ENCODE results near the gene GARIN5A. TPM values are rescaled to one million over a fixed set of nuclear protein-coding genes. Genes with fewer than 3 reads are reported as not detected.

GARIN5A gene
- total and polyA plus RNA-seq, 11 donors: 0.51 to 6.4 (median 1.6) TPM

GRCh38 chr19:50494186-50495019, 17.8 kb upstream of the GARIN5A start:
- TF ChIP-seq CTCF (IDR thresholded peaks at IDR 0.05) (no peak), POLR2A (IDR thresholded peaks at IDR 0.05) (no peak)
- no peak overlapping the region for H3K4me3 ChIP-seq
- intact Hi-C loops (cut with DNase I): no loop called here
- peak in 3 of 5 donors; percentile 29 to 48 (median 41) for DNase-seq
- peaks cover 0 to 18% (median 0%) of the 10 kb centered on the region in 12 donors for H3K4me1 ChIP-seq
- WGBS, 4 donors: 40 to 50% (median 46%) methylated on average over 7 of the region's 7 CpGs
- ATAC-seq: peak in 1 of 4 donors; percentile 3
- no peaks in the 10 kb centered on the region for H3K36me3 ChIP-seq
- H3K9me3 ChIP-seq: no peaks in the 10 kb centered on the region
- H3K27ac ChIP-seq: no peak overlapping the region
- H3K27me3 ChIP-seq: no peaks in the 10 kb centered on the region

GRCh38 chr19:50493171-50493570, 16.5 kb upstream of the GARIN5A start:
- Histone ChIP-seq H3K27ac (no peak overlapping the region), H3K36me3 (no peaks in the 10 kb centered on the region), H3K4me3 (no peak overlapping the region), H3K9me3 (no peaks in the 10 kb centered on the region), H3K4me1 (peaks cover 0 to 21% (median 0%) of the 10 kb centered on the region in 12 donors), H3K27me3 (no peaks in the 10 kb centered on the region)
- TF ChIP-seq CTCF (IDR thresholded peaks at IDR 0.05) (no peak), POLR2A (IDR thresholded peaks at IDR 0.05) (no peak)
- DNase-seq (peak in 3 of 5 donors; percentile 9 to 29 (median 25)), ATAC-seq (no peak)
- WGBS, 4 donors: 45 to 53% (median 51%) methylated on average over 8 of the region's 8 CpGs
- intact Hi-C loops (cut with DNase I): no loop called here

- Histone ChIP-seq H3K36me3 (no peaks in the 10 kb centered on the region), H3K9me3 (no peaks in the 10 kb centered on the region), H3K27ac (no peak overlapping the region), H3K4me3 (no peak overlapping the region), H3K4me1 (peaks cover 0 to 21% (median 0%) of the 10 kb centered on the region in 12 donors), H3K27me3 (peaks cover 0 to 3% (median 0%) of the 10 kb centered on the region in 9 donors)
- intact Hi-C loops (cut with DNase I): no loop called here
- peak in 3 of 5 donors; percentile 29 to 61 (median 42) for DNase-seq
- TF ChIP-seq CTCF (IDR thresholded peaks at IDR 0.05): no peak
- TF ChIP-seq POLR2A (IDR thresholded peaks at IDR 0.05): no peak
- WGBS, 4 donors: 13 to 30% (median 21%) methylated on average over 9 to 12 of the region's 12 CpGs
- no peak for ATAC-seq
These were observed 15.8 kb upstream of the GARIN5A start for GRCh38 chr19:50492303-50493052.

GRCh38 chr19:50490991-50491472, 14.4 kb upstream of the GARIN5A start:
- DNase-seq (peak in 3 of 5 donors; percentile 24 to 46 (median 28)), ATAC-seq (no peak)
- peaks cover 0 to 9% (median 0%) of the 10 kb centered on the region in 9 donors for H3K36me3 ChIP-seq
- peaks cover 0 to 4% (median 0%) of the 10 kb centered on the region in 9 donors for H3K27me3 ChIP-seq
- no peak overlapping the region for H3K27ac ChIP-seq
- 19 to 29% (median 25%) methylated on average over 22 to 26 of the region's 26 CpGs for WGBS, 4 donors
- no peaks in the 10 kb centered on the region for H3K9me3 ChIP-seq
- intact Hi-C loops (cut with DNase I): no loop called here
- peaks cover 0 to 21% (median 0%) of the 10 kb centered on the region in 12 donors for H3K4me1 ChIP-seq
- no peak overlapping the region for H3K4me3 ChIP-seq
- TF ChIP-seq CTCF (IDR thresholded peaks at IDR 0.05) (no peak), POLR2A (IDR thresholded peaks at IDR 0.05) (no peak)

Data from heart left ventricle (tissue), 16 donors.